ENCODE data around the gene UPF3A. TPM values are rescaled to one million over a fixed set of nuclear protein-coding genes. Genes with fewer than 3 reads are reported as not detected.
"Not testable (repeated sequence)": the region's sequence is repeated elsewhere in the genome, so short reads cannot be mapped to it uniquely, and the experiment has no call there.

The UPF3A gene
- total RNA-seq, 1 experiment from 2014 or later = 88.3 TPM

DNA sequence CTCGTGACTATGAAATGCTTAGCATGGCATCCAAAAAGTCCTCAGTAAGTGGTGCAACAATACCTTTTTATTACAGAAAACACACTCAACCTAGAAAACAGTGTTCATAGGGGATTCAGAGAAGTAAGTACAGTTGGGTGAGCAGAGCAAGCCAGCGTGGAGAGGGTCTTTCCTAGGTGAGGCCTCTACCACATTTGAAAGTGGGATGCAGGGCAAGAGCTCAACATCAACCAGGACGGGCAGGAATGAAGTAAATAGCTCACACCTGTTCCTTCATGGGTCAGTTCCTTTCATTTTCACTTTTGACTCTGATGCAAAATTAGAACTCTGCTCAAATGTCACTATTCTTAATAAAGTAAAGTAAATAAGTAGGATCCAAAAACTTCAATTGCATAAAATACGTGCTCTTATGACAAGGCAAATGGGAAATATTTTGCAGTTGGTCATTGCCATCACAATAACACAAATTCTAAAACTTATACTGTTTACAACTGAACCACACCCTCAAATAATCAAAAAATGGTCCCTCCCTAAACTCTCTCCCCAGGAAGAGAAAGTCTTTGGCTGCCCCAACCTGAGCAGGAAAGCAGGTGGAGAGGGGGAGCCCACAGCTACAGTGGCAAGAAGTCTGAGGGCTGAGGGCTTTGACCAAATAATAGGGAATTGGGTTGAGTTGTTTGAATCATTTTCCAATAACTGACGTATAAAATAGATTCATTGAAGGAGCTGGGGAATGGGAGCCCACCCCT, 53.1 kb downstream of the UPF3A start:
- BruUV-seq (replicated peaks) = no TSS peak
- Histone ChIP-seq H3K4me3 (ENCODE audit: low read depth, low read length) (no peak overlapping the region), H3K27me3 (replicated peaks; ENCODE audit: control insufficient read depth, insufficient read depth, low read length) (no peaks in the 10 kb centered on the region), H3K4me1 (no peaks in the 10 kb centered on the region), H3K36me3 (ENCODE audit: control insufficient read depth, insufficient read depth, low read length) (no peaks in the 10 kb centered on the region), H3K9me3 (no peaks in the 10 kb centered on the region)
- Mint-ChIP-seq H3K4me1 (ENCODE audit: low read depth, unreplicated experiment) (no peaks in the 10 kb centered on the region), H3K4me3 (ENCODE audit: unreplicated experiment) (no peak overlapping the region), H3K9me3 (ENCODE audit: unreplicated experiment) (no peaks in the 10 kb centered on the region), H3K36me3 (ENCODE audit: insufficient read depth, unreplicated experiment) (no peaks in the 10 kb centered on the region), H3K27ac (ENCODE audit: unreplicated experiment) (no peak overlapping the region), H3K27me3 (ENCODE audit: insufficient read depth, unreplicated experiment) (peaks cover 5% of the 10 kb centered on the region)
- TF ChIP-seq, protein P1, sequence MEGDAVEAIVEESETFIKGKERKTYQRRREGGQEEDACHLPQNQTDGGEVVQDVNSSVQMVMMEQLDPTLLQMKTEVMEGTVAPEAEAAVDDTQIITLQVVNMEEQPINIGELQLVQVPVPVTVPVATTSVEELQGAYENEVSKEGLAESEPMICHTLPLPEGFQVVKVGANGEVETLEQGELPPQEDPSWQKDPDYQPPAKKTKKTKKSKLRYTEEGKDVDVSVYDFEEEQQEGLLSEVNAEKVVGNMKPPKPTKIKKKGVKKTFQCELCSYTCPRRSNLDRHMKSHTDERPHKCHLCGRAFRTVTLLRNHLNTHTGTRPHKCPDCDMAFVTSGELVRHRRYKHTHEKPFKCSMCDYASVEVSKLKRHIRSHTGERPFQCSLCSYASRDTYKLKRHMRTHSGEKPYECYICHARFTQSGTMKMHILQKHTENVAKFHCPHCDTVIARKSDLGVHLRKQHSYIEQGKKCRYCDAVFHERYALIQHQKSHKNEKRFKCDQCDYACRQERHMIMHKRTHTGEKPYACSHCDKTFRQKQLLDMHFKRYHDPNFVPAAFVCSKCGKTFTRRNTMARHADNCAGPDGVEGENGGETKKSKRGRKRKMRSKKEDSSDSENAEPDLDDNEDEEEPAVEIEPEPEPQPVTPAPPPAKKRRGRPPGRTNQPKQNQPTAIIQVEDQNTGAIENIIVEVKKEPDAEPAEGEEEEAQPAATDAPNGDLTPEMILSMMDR (IDR thresholded peaks at IDR 0.05; ENCODE audit: insufficient read depth in 1 of 2, low read depth in 1 of 2, low read length in 1 of 2, severe bottlenecking in 1 of 2, unreplicated experiment in 1 of 2) = no peak
- DNase-seq = no peak
- intact Hi-C loops (cut with micrococcal nuclease; ENCODE audit: unreplicated experiment) = no loop called here
- CTCF ChIA-PET = no interaction called here
- POLR2A ChIA-PET = no interaction called here

DNA sequence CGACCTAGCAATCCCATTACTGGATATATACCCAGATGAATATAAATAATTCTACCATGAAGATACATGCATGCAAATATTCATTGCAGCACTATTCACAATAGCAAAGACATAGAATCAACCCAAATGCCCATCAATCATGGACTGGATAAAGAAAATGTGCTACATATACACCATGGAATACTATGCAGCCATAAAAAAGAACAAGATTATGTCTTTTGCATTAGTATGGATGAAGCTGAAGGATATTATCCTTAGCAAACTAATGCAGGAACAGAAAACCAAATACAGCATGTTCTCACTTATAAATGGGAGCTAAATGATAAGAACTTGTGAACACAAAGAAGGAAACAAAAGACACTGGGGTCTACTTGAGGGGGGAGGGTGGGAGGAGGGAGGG, 55.1 kb downstream of the UPF3A start:
- intact Hi-C loops (cut with micrococcal nuclease; ENCODE audit: unreplicated experiment); H3K4me3 ChIP-seq (ENCODE audit: low read depth, low read length); H3K4me1 Mint-ChIP-seq (ENCODE audit: low read depth, unreplicated experiment); POLR2A ChIA-PET; H3K36me3 ChIP-seq (ENCODE audit: control insufficient read depth, insufficient read depth, low read length); H3K27ac Mint-ChIP-seq (ENCODE audit: unreplicated experiment); H3K4me1 ChIP-seq; CTCF ChIA-PET; H3K9me3 Mint-ChIP-seq (ENCODE audit: unreplicated experiment); H3K27me3 Mint-ChIP-seq (ENCODE audit: insufficient read depth, unreplicated experiment); H3K9me3 ChIP-seq; BruUV-seq (replicated peaks); H3K27me3 ChIP-seq (replicated peaks; ENCODE audit: control insufficient read depth, insufficient read depth, low read length); H3K4me3 Mint-ChIP-seq (ENCODE audit: unreplicated experiment); DNase-seq; H3K36me3 Mint-ChIP-seq (ENCODE audit: insufficient read depth, unreplicated experiment): not testable (repeated sequence)

DNA sequence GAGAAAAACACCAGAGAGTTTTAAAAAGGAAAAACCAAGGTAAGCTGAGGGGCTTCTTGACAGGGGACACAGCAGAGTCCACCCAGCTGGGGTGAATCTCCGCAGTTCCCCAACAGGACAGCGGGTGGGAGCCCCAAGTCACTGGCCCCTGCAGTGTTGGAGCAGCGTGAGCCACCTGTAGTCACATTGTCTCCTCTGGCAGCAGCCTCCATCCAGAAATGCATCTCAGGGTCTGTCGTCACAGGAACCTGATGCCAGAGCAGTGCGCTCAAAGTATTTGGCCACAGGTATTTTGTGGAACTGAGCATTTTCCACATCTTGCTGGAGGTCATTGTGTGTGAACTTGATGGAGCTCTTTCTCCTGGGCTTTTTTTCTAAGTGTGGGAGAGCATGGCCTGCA, 57.6 kb downstream of the UPF3A start:
- Histone ChIP-seq H3K9me3 (no peaks in the 10 kb centered on the region), H3K4me1 (no peaks in the 10 kb centered on the region), H3K4me3 (ENCODE audit: low read depth, low read length) (no peak overlapping the region), H3K27me3 (replicated peaks; ENCODE audit: control insufficient read depth, insufficient read depth, low read length) (no peaks in the 10 kb centered on the region), H3K36me3 (ENCODE audit: control insufficient read depth, insufficient read depth, low read length) (no peaks in the 10 kb centered on the region)
- TF ChIP-seq, protein P1 (IDR thresholded peaks at IDR 0.05; ENCODE audit: insufficient read depth in 1 of 2, low read depth in 1 of 2, low read length in 1 of 2, severe bottlenecking in 1 of 2, unreplicated experiment in 1 of 2) = no peak
- POLR2A ChIA-PET = no interaction called here
- Mint-ChIP-seq H3K27ac (ENCODE audit: unreplicated experiment) (no peak overlapping the region), H3K4me3 (ENCODE audit: unreplicated experiment) (no peak overlapping the region), H3K4me1 (ENCODE audit: low read depth, unreplicated experiment) (no peaks in the 10 kb centered on the region), H3K9me3 (ENCODE audit: unreplicated experiment) (no peaks in the 10 kb centered on the region), H3K36me3 (ENCODE audit: insufficient read depth, unreplicated experiment) (no peaks in the 10 kb centered on the region), H3K27me3 (ENCODE audit: insufficient read depth, unreplicated experiment) (peaks cover 7% of the 10 kb centered on the region)
- intact Hi-C loops (cut with micrococcal nuclease; ENCODE audit: unreplicated experiment) = no loop called here
- CTCF ChIA-PET = no interaction called here
- no peak for DNase-seq
- BruUV-seq (replicated peaks) = no TSS peak
